Left lung (tissue), 10 donors: ENCODE measurements around the gene TUBA1C. TPM values are rescaled to one million over a fixed set of nuclear protein-coding genes. Genes with fewer than 3 reads are reported as not detected.
"Not testable (repeated sequence)": the region's sequence is repeated elsewhere in the genome, so short reads cannot be mapped to it uniquely, and the experiment has no call there.

Experiments
- ATAC-seq: fragments of 200-7000 bp; cut with Tn5 transposase; one replicate; pipeline ENCODE4 v1.9.1; 2020; ENCODE audit warnings: moderate library complexity
- DNase-seq, 4 donors: peaks; one replicate each; pipeline ENCODE4 v3.0.0-alpha.2; 2013 to 2020
- H3K27ac ChIP-seq, 2 donors: fragments of 200-600 bp; sonication (generic) in 1 of 2; one replicate each; pipeline versions ENCODE4 v1.5.0 to v1.8.0; 2020 to 2021
- H3K27me3 ChIP-seq, 2 donors: fragments of 200-600 bp; sonication (generic) in 1 of 2; one replicate each; pipeline versions ENCODE4 v1.5.0 to v1.8.0; 2020 to 2021
- H3K36me3 ChIP-seq, 2 donors: fragments of 200-600 bp; sonication (generic) in 1 of 2; one replicate each; pipeline versions ENCODE4 v1.5.0 to v1.8.0; 2020 to 2021
- H3K4me1 ChIP-seq, 2 donors: fragments of 200-600 bp; one replicate each; pipeline ENCODE4 v1.8.0; 2021
- H3K4me3 ChIP-seq, 2 donors: fragments of 200-600 bp; sonication (generic) in 1 of 2; one replicate each; pipeline versions ENCODE4 v1.5.0 to v1.8.0; 2020 to 2021; ENCODE audit warnings: mild to moderate bottlenecking in 1 of 2
- H3K9me3 ChIP-seq, 2 donors: fragments of 200-600 bp; sonication (generic) in 1 of 2; one replicate each; pipeline versions ENCODE4 v1.5.0 to v1.8.0; 2020 to 2021
- CTCF ChIP-seq, 2 donors: fragments of 200-600 bp; sonication (generic) in 1 of 2; IDR thresholded peaks; one replicate each; pipeline versions ENCODE4 v1.5.0 to v1.8.0; 2021; ENCODE audit warnings: antibody characterized with exemption in 2 of 2
- intact Hi-C, 2 donors: fragments of 100-400 bp; cut with DNase I; formaldehyde crosslinking; loops; one replicate each; pipeline versions ENCODE4 v1.11.2 to v1.14.2; 2022
- polyA plus RNA-seq, 6 donors: library from polyadenylated mRNA; unstranded; fragments of 120-200 nt; gene quantifications; one replicate each; pipeline ENCODE4 v1.2.1, GENCODE V29; 2013; ENCODE audit not compliant: insufficient read length in 6 of 6
- total RNA-seq, 2 donors: library from RNA; stranded (reverse); fragmentation: NEBNext Ultra II Directional; extraction: Animal tissue kit (Norgen Biotek cat#: 25700); gene quantifications; one replicate each; pipeline ENCODE4 v1.2.1, GENCODE V29; 2021
- donor health status: DM: no; HTN: yes; CAD: no.
- donor health status: DM: no; HTN: no; CAD: no.

Gene TUBA1C
- total and polyA plus RNA-seq, 8 donors = 112 to 235 (median 160) TPM

GRCh38 chr12:49253033-49253623, 11.8 kb upstream of the TUBA1C start:
- H3K4me3 ChIP-seq = no peak overlapping the region
- DNase-seq = no peak
- H3K27ac ChIP-seq = no peak overlapping the region
- H3K27me3 ChIP-seq = no peaks in the 10 kb centered on the region
- H3K36me3 ChIP-seq = no peaks in the 10 kb centered on the region
- H3K9me3 ChIP-seq = no peaks in the 10 kb centered on the region
- intact Hi-C loops = no loop called here
- no peak for ATAC-seq
- H3K4me1 ChIP-seq = no peaks in the 10 kb centered on the region
- TF ChIP-seq CTCF (IDR thresholded peaks at IDR 0.05) = no peak

GRCh38 chr12:49255456-49255855, 9.4 kb upstream of the TUBA1C start:
- H3K27me3 ChIP-seq, ATAC-seq, H3K9me3 ChIP-seq, H3K4me1 ChIP-seq, H3K27ac ChIP-seq, intact Hi-C loops, H3K36me3 ChIP-seq, H3K4me3 ChIP-seq, DNase-seq: not testable (repeated sequence)

GRCh38 chr12:49255857-49256637, 8.8 kb upstream of the TUBA1C start:
- Histone ChIP-seq H3K27me3 (no peaks in the 10 kb centered on the region), H3K4me1 (peaks cover 9 to 10% of the 10 kb centered on the region in 2 donors), H3K36me3 (no peaks in the 10 kb centered on the region), H3K4me3 (no peak overlapping the region), H3K27ac (no peak overlapping the region), H3K9me3 (no peaks in the 10 kb centered on the region)
- no peak for TF ChIP-seq CTCF (IDR thresholded peaks at IDR 0.05)
- intact Hi-C loops = no loop called here
- no peak for ATAC-seq
- DNase-seq = no peak

- H3K27me3 ChIP-seq, H3K4me3 ChIP-seq, H3K9me3 ChIP-seq, DNase-seq, H3K36me3 ChIP-seq, ATAC-seq, H3K27ac ChIP-seq, intact Hi-C loops: not testable (repeated sequence)
- peaks cover 9 to 10% of the 10 kb centered on the region in 2 donors for H3K4me1 ChIP-seq
Measured at GRCh38 chr12:49257508-49258184, 7.2 kb upstream of the TUBA1C start.

GRCh38 chr12:49259452-49259851, 5.4 kb upstream of the TUBA1C start:
- DNase-seq (no peak), ATAC-seq (no peak)
- no peak for TF ChIP-seq CTCF (IDR thresholded peaks at IDR 0.05)
- no peaks in the 10 kb centered on the region for H3K36me3 ChIP-seq
- no peaks in the 10 kb centered on the region for H3K27me3 ChIP-seq
- intact Hi-C loops = no loop called here
- H3K4me3 ChIP-seq = no peak overlapping the region
- peak overlapping the region in 1 of 2 donors; percentile 8 for H3K27ac ChIP-seq
- H3K4me1 ChIP-seq = peaks cover 13 to 24% of the 10 kb centered on the region in 2 donors
- H3K9me3 ChIP-seq = no peaks in the 10 kb centered on the region

- no peaks in the 10 kb centered on the region for H3K9me3 ChIP-seq
- H3K27ac ChIP-seq = peak overlapping the region in 1 of 2 donors; percentile 8
- no peaks in the 10 kb centered on the region for H3K36me3 ChIP-seq
- peaks cover 13 to 24% of the 10 kb centered on the region in 2 donors for H3K4me1 ChIP-seq
- H3K27me3 ChIP-seq = no peaks in the 10 kb centered on the region
- intact Hi-C loops = no loop called here
- TF ChIP-seq CTCF (IDR thresholded peaks at IDR 0.05) = no peak
- DNase-seq = peak in 2 of 4 donors; percentile 29 to 65
- ATAC-seq = no peak
- H3K4me3 ChIP-seq = no peak overlapping the region
Measured at GRCh38 chr12:49260166-49260565, 4.7 kb upstream of the TUBA1C start.
